IPS-20b (cell line): ENCODE results near the gene NUAK1.

ENCODE experiments used
- H3K27ac ChIP-seq: one replicate; pipeline ENCODE4 v1.5.1; 2013; ENCODE audit warnings: low read length
- H3K27me3 ChIP-seq: 2 replicates; pipeline ENCODE4 v1.6.1; 2013; ENCODE audit warnings: mild to moderate bottlenecking, low read length, inconsistent platforms; ENCODE audit not compliant: insufficient read depth
- H3K36me3 ChIP-seq: 2 replicates; pipeline ENCODE4 v1.6.1; 2013; ENCODE audit warnings: low read depth, mild to moderate bottlenecking, inconsistent platforms, low read length, moderate library complexity; ENCODE audit not compliant: insufficient read depth
- H3K4me1 ChIP-seq: 2 replicates; pipeline ENCODE4 v1.6.1; 2013; ENCODE audit warnings: mild to moderate bottlenecking, control low read depth, inconsistent platforms, low read length, moderate library complexity; ENCODE audit not compliant: insufficient read depth
- H3K4me3 ChIP-seq: 2 replicates; pipeline ENCODE4 v1.5.1; 2013; ENCODE audit warnings: mild to moderate bottlenecking, low read length, inconsistent platforms
- H3K9ac ChIP-seq: 2 replicates; pipeline ENCODE4 v1.6.1; 2013; ENCODE audit warnings: low read depth, mild to moderate bottlenecking, inconsistent platforms, low read length, moderate library complexity
- H3K9me3 ChIP-seq: 2 replicates; pipeline ENCODE4 v1.6.1; 2013; ENCODE audit warnings: mild to moderate bottlenecking, low read depth, low read length, inconsistent platforms; ENCODE audit not compliant: insufficient read depth

The NUAK1 gene

GRCh38 chr12:106106061-106106566 is 32.6 kb downstream of the NUAK1 start:
- Histone ChIP-seq H3K27ac (no peak overlapping the region), H3K9ac (no peak overlapping the region), H3K4me1 (peaks cover 46% of the 10 kb centered on the region)

GRCh38 chr12:106101803-106102202 is 37.0 kb downstream of the NUAK1 start:
- Histone ChIP-seq H3K27me3 (no peaks in the 10 kb centered on the region), H3K27ac (no peak overlapping the region), H3K4me3 (no peak overlapping the region), H3K9me3 (no peaks in the 10 kb centered on the region), H3K9ac (no peak overlapping the region), H3K4me1 (peaks cover 31% of the 10 kb centered on the region), H3K36me3 (peaks cover 10% of the 10 kb centered on the region)

More at GRCh38 chr12:106106061-106106566, 32.6 kb downstream of the NUAK1 start:
- Histone ChIP-seq H3K27me3 (no peaks in the 10 kb centered on the region), H3K9me3 (no peaks in the 10 kb centered on the region), H3K4me3 (no peak overlapping the region), H3K36me3 (peaks cover 10% of the 10 kb centered on the region)

- H3K9ac ChIP-seq: peak overlapping the region; percentile 14; the same call in 1 of the 2 replicates
- peaks cover 30% of the 10 kb centered on the region for H3K4me1 ChIP-seq
- H3K4me3 ChIP-seq: no peak overlapping the region; the same call in 1 of the 2 replicates
- peaks cover 6% of the 10 kb centered on the region for H3K36me3 ChIP-seq
- H3K9me3 ChIP-seq: no peaks in the 10 kb centered on the region
- no peaks in the 10 kb centered on the region for H3K27me3 ChIP-seq
- H3K27ac ChIP-seq: no peak overlapping the region
These were observed 40.0 kb downstream of the NUAK1 start for GRCh38 chr12:106098691-106099200.

- Histone ChIP-seq H3K4me1 (peaks cover 30% of the 10 kb centered on the region), H3K27ac (no peak overlapping the region), H3K27me3 (no peaks in the 10 kb centered on the region), H3K9ac (no peak overlapping the region), H3K9me3 (no peaks in the 10 kb centered on the region), H3K36me3 (no peaks in the 10 kb centered on the region), H3K4me3 (no peak overlapping the region)
These were observed 41.7 kb downstream of the NUAK1 start for GRCh38 chr12:106097011-106097410.

GRCh38 chr12:106096376-106096775 is 42.4 kb downstream of the NUAK1 start:
- Histone ChIP-seq H3K36me3 (no peaks in the 10 kb centered on the region), H3K27me3 (no peaks in the 10 kb centered on the region), H3K9me3 (no peaks in the 10 kb centered on the region), H3K27ac (no peak overlapping the region), H3K4me3 (no peak overlapping the region), H3K9ac (no peak overlapping the region), H3K4me1 (peaks cover 30% of the 10 kb centered on the region)

- H3K9ac ChIP-seq: no peak overlapping the region
- peaks cover 28% of the 10 kb centered on the region for H3K4me1 ChIP-seq
- H3K27me3 ChIP-seq: no peaks in the 10 kb centered on the region
- no peak overlapping the region for H3K4me3 ChIP-seq
- no peaks in the 10 kb centered on the region for H3K36me3 ChIP-seq
- H3K27ac ChIP-seq: no peak overlapping the region
- no peaks in the 10 kb centered on the region for H3K9me3 ChIP-seq
These were observed 44.5 kb downstream of the NUAK1 start for GRCh38 chr12:106094304-106094703.

GRCh38 chr12:106093246-106093645 is 45.5 kb downstream of the NUAK1 start:
- Histone ChIP-seq H3K27me3 (no peaks in the 10 kb centered on the region), H3K27ac (no peak overlapping the region), H3K9me3 (no peaks in the 10 kb centered on the region), H3K9ac (no peak overlapping the region), H3K4me3 (no peak overlapping the region), H3K4me1 (peaks cover 18% of the 10 kb centered on the region), H3K36me3 (no peaks in the 10 kb centered on the region)

GRCh38 chr12:106091446-106091820 is 47.3 kb downstream of the NUAK1 start:
- H3K4me1 ChIP-seq: 0 out of 2 replicates have a peak, but pooled peaks cover 1% of the 10 kb centered on the region
- no peak overlapping the region for H3K9ac ChIP-seq
- H3K27me3 ChIP-seq: no peaks in the 10 kb centered on the region
- no peak overlapping the region for H3K4me3 ChIP-seq
- no peak overlapping the region for H3K27ac ChIP-seq
- H3K9me3 ChIP-seq: no peaks in the 10 kb centered on the region
- peaks cover 2% of the 10 kb centered on the region; the same call in 1 of the 2 replicates for H3K36me3 ChIP-seq

GRCh38 chr12:106090591-106091445 is 47.9 kb downstream of the NUAK1 start:
- no peak overlapping the region for H3K4me3 ChIP-seq
- H3K4me1 ChIP-seq: no peaks in the 10 kb centered on the region
- no peaks in the 10 kb centered on the region for H3K27me3 ChIP-seq
- no peak overlapping the region for H3K27ac ChIP-seq
- peaks cover 3% of the 10 kb centered on the region; the same call in 1 of the 2 replicates for H3K36me3 ChIP-seq
- H3K9me3 ChIP-seq: no peaks in the 10 kb centered on the region
- H3K9ac ChIP-seq: no peak overlapping the region

GRCh38 chr12:106089935-106090334 is 48.8 kb downstream of the NUAK1 start:
- Histone ChIP-seq H3K27ac (no peak overlapping the region), H3K9me3 (no peaks in the 10 kb centered on the region), H3K36me3 (peaks cover 7% of the 10 kb centered on the region; the same call in 1 of the 2 replicates)

GRCh38 chr12:106088811-106089485 is 49.8 kb downstream of the NUAK1 start:
- H3K4me3 ChIP-seq: no peak overlapping the region
- no peaks in the 10 kb centered on the region for H3K9me3 ChIP-seq
- H3K36me3 ChIP-seq: peaks cover 7% of the 10 kb centered on the region; the same call in 1 of the 2 replicates
- no peak overlapping the region for H3K9ac ChIP-seq
- H3K27me3 ChIP-seq: no peaks in the 10 kb centered on the region
- peaks cover 13% of the 10 kb centered on the region; the same call in 1 of the 2 replicates for H3K4me1 ChIP-seq
- no peak overlapping the region for H3K27ac ChIP-seq

More at GRCh38 chr12:106089935-106090334, 48.8 kb downstream of the NUAK1 start:
- H3K4me3 ChIP-seq: no peak overlapping the region
- H3K27me3 ChIP-seq: no peaks in the 10 kb centered on the region
- peaks cover 4% of the 10 kb centered on the region; the same call in 1 of the 2 replicates for H3K4me1 ChIP-seq
- H3K9ac ChIP-seq: no peak overlapping the region
